Sigmoid colon (tissue), 4 donors: ENCODE measurements around the gene MRPL27.

ENCODE experiments used
- CTCF ChIP-seq, 4 experiments: fragments of 450-650 bp in 3 of 4; fragments of 200-600 bp in 1 of 4; IDR thresholded peaks; one replicate each; pipeline ENCODE4 v1.5.1; 2016 to 2019; ENCODE audit warnings: antibody characterized with exemption in 4 of 4, mild to moderate bottlenecking in 3 of 4, moderate library complexity in 2 of 4
- POLR2A ChIP-seq, 2 donors: fragments of 450-650 bp; IDR thresholded peaks; one replicate each; pipeline ENCODE4 v1.6.1; 2016; ENCODE audit warnings: antibody characterized with exemption in 2 of 2, mild to moderate bottlenecking in 2 of 2, moderate library complexity in 2 of 2
- POLR2AphosphoS5 ChIP-seq, 4 donors: sonication (generic); formaldehyde crosslinking; IDR thresholded peaks; one replicate each; pipeline ENCODE4 v1.6.1; 2017; ENCODE audit warnings: antibody characterized with exemption in 4 of 4

GRCh38 chr17:50356418-50356817 lies 16.6 kb downstream of the MRPL27 start:
- TF ChIP-seq CTCF (IDR thresholded peaks at IDR 0.05), result no peak
- TF ChIP-seq POLR2A (IDR thresholded peaks at IDR 0.05), result no peak
- TF ChIP-seq POLR2AphosphoS5 (IDR thresholded peaks at IDR 0.05), result no peak
